Fibroblast of villous mesenchyme (primary cell): ENCODE data around the gene TMEM116. TPM values are rescaled to one million over a fixed set of nuclear protein-coding genes. Genes with fewer than 3 reads are reported as not detected.
A peak's percentile ranks its signal among the peaks of the same experiment; 100 is the strongest.
"Not testable (repeated sequence)": the region's sequence is repeated elsewhere in the genome, so short reads cannot be mapped to it uniquely, and the experiment has no call there.

Source experiments
- DNase-seq: peaks from one replicate; pipeline ENCODE4 v3.0.0-alpha.2; 2010; ENCODE audit warnings: low read depth
- H3K4me3 ChIP-seq: 2 replicates; pipeline ENCODE4 v1.5.1; 2011; ENCODE audit warnings: low read depth, mild to moderate bottlenecking, low read length
- CTCF ChIP-seq: IDR thresholded peaks from 2 replicates; pipeline ENCODE4 v1.5.1; 2012; ENCODE audit warnings: low read depth, mild to moderate bottlenecking, low read length; ENCODE audit not compliant: insufficient read depth
- total RNA-seq: library from RNA; depleted of rRNA; stranded (reverse); fragments of >200 nt; gene quantifications from 2 replicates; pipeline ENCODE4 v1.2.3, GENCODE V29; 2012

Gene TMEM116
- total RNA-seq, 1 donor = 7.3 TPM

GRCh38 chr12:112018571-112019237 lies 5.7 kb upstream of the TMEM116 start:
- no peak for TF ChIP-seq CTCF
- no peak overlapping the region for H3K4me3 ChIP-seq
- peak; percentile 81 for DNase-seq

- no peak for DNase-seq
- no peak for TF ChIP-seq CTCF
- H3K4me3 ChIP-seq = no peak overlapping the region
Observed at GRCh38 chr12:112017041-112017440, 4.1 kb upstream of the TMEM116 start.

- no peak for TF ChIP-seq CTCF
- DNase-seq = no peak
- no peak overlapping the region for H3K4me3 ChIP-seq
Observed at GRCh38 chr12:112015938-112016337, 3.0 kb upstream of the TMEM116 start.

- H3K4me3 ChIP-seq = peak overlapping the region; percentile 96
- TF ChIP-seq CTCF = no peak
- peak; percentile 85 for DNase-seq
Observed at GRCh38 chr12:112013601-112014402, 837 bp upstream of the TMEM116 start.

GRCh38 chr12:112011685-112012084 lies 1.3 kb downstream of the TMEM116 start:
- no peak overlapping the region for H3K4me3 ChIP-seq
- no peak for TF ChIP-seq CTCF
- DNase-seq = no peak

- no peak overlapping the region for H3K4me3 ChIP-seq
- no peak for DNase-seq
- no peak for TF ChIP-seq CTCF
Observed at GRCh38 chr12:112010415-112011344, 2.3 kb downstream of the TMEM116 start.

GRCh38 chr12:112009596-112009995 lies 3.4 kb downstream of the TMEM116 start:
- DNase-seq, H3K4me3 ChIP-seq: not testable (repeated sequence)
